Ramos (cell line): ENCODE measurements around the gene METTL6.
"Not testable (repeated sequence)": the region's sequence is repeated elsewhere in the genome, so short reads cannot be mapped to it uniquely, and the experiment has no call there.

ENCODE experiments used
- in situ Hi-C: fragments of 300-500 bp; cut with MboI; formaldehyde crosslinking; loops from one replicate; pipeline ENCODE4 v1.14.3; 2022; ENCODE audit warnings: low sequenced_read_pairs; ENCODE audit not compliant: unreplicated experiment

METTL6 gene

DNA sequence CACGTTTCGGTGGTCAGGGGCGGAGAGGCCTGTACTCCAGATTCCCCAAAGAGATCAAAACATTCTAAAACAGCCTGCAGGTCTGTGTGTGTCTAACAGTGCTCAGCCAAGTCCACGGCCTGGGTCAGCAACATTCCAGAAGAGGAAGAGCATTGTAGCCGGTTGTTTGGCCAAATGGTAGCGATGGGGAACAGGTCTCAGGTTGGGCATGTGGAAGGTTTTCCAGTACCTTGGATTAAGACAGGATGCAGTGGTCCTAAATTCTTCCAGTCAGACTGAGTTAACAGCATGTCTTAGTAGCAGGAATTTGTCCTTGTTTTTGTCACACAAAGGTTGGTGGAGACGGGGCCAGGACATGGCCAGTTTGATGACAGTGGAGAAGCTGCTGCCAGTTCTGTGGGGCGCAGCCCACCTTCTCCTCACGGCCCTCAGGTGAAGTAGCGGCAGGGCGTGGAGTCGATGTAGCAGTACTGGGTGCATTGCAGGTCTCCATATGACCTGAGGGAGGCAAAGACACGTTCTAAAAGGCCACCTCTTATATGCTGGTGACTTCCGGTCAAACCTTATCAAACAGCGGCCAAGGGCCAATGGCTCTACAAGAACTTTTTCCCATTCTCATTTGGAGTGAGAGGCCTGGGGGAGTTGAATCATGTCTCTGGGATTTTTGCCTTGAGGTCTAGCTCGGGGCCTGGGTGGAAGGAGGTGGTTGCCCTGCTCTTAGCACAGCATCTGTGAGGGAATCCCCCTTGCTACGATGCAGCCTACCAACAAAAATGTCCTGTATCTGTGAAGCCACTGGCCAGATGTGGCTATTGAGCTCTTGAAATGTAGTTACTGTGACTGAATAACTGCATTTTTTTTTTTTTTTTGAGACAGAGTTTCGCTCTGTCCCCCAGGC lies 24.1 kb upstream of the METTL6 start:
- in situ Hi-C loops = no loop called here

DNA sequence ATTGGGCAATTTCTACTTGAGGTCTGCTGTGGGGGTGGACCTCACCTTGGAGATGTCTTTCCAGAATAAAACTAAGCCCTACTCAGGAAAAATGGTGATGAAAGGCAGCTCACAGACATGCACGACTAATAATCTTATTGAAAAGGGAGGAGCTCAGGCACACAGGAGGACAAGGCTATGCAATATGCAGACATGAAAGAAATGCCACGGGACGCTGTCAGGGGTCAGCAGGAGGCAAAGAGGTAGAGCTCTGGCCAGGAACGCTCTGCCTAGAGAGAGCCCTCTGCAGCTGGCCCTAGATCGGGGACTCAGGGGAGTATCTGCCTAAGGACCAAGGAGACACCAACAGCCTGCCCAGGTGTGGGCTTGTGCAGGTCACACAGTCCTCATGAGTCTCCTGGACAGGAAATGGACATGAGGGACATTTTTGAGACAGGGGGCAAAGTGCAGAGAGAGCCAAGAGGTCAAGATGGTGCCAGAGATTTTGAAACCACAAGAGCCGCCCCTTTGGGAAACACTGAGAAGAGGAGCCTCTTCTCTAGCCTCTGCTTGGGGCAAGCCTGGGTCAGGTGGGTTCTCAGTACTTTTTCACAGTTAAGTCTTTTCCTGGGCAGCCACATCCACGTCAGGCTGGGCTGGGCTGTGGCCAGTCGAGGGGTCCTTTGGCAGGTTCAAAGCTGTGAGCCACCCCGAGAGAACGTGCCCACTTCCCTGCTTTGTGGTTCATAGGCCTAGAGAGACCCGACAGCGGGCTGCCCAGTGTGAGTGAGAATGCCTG lies 23.3 kb upstream of the METTL6 start:
- in situ Hi-C loops = no loop called here

DNA sequence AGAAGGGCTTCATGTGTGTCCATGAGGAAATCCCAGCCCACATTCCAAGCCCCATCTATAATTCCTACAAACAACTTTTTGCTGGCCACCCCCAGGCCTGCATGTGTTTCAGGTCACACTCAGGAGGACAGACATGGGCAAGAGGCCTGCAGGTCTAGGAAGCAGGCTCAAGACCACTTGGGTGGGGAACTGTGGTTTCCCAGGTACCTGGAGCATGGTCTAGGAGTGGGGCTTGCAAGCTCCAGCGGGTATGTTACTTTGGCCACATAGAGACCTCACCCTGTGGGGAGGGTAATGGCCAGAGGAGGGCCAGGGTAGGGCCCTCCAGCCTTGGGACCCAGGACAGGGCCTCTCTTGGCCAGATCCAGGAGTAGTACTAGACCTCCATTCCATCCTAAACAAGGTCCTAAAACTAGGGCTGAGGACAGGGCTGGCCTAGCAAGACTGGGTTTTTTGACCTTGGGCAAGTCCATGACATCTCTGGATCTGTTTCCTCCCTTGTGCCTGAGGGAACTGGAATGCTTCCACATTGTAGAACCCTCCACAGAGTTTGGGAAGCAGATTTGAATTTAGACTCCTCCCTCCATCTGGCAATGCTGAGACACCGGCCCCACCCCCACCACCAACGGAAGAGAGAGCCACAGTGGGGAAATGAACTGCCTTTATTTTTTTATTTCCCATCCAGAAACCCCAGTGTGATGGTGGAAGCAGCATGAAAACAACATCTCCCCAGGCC lies 22.3 kb upstream of the METTL6 start:
- in situ Hi-C loops = no loop called here

DNA sequence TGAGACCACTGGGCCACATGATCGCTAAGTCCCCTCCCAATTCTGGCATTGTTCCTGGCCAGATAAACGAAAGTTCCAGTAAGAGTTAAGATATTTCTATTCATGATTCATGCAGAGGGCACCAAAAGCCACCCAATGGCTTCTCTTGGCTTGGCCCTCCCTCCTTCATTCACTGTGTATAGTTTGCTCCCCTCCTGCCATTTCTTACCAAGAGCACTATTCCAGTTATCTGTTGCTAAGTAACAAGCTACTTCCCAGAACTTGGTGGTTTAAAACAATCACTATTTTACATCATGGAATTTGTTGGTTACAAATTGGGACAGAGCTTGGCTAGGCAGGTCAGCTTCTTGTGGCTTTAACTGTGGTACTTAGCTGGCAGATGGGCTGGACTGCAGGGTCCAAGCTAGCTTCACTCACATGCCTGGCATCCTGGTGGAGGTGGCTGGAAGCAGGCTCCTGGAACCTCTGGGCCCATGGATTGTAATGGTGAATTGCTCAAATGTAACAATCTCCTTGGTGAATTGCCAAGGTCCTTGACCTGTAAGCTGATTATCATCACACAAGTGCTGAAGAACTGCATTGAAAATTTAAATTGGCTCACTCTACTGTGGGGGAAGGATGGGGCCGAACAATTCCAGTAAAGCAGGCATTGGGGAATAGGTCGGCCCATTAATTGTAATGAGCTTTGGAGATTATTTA lies 16.6 kb upstream of the METTL6 start:
- in situ Hi-C loops = no loop called here

DNA sequence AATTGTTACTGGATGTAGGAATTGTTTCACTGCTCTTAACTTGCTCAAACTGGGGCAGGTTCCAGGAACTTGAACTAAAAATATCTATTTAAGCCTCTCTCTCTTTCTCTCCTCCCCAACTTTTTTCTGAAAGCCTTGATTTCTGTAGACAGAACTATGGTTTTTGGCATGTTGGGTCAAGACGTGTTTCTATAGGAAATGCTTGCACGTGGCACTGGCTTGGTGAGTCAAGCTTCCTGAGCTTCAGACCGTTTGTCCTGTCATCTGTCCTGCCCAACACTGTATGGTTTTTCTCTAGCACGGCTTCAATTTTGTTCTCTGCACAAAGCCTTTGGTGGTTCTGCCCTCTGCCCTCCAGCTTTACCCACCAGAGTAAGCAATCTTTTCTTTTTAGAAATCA lies 13.5 kb upstream of the METTL6 start:
- in situ Hi-C loops = no loop called here

DNA sequence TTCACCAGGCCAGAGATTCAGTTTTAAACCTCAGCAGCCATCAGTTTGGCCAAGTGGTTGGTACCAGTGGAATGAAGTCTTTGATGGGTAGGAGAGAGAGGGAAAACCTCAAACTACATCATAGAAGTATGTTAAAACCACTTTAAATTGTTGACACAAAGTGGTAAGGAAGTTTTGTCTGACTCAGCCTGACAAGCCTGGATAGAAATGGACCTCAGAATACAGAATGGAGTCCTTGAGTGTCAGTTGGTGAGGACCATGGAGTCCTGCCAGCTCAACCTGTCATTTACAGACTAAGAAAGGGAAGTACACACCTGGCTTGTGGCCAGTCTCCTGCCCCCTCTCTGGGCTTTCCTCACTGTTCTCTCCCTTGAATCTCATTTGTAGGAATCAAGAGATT lies 12.1 kb upstream of the METTL6 start:
- in situ Hi-C loops = no loop called here

DNA sequence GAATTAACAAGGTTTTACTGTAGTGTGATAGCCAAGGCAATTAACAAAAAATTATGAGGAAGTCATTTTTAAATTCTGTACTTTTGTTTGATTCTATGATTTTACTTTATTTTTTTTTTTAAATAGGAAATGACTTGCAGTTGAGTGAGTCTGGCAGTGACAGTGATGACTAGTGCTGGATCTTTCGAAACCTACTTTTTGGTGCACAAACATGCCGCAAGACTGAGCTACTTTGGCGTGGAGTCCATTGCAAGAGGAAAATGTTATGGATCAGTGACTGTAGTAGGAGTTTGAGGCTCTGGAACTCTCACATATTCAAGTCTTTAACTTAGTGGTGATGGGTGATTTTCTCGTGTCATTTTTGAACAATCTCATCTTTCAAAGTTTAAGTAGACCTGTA lies 11.6 kb upstream of the METTL6 start:
- in situ Hi-C loops = no loop called here

DNA sequence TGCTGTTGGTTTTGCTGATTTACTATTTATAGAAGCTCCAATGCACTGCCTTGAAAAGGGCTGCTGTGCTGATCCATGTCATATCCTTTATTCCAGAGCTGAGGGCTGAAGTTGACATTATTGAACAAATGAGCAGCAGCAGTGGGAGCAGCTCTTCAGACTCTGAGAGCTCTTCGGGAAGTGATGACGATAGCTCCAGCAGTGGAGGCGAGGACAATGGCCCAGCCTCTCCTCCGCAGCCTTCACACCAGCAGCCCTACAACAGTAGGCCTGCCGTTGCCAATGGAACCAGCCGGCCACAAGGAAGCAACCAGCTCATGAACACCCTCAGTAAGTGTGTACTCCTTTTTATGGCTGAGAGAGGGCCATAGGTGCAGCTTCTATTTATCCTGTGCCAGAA lies 8.9 kb upstream of the METTL6 start:
- in situ Hi-C loops = no loop called here

DNA sequence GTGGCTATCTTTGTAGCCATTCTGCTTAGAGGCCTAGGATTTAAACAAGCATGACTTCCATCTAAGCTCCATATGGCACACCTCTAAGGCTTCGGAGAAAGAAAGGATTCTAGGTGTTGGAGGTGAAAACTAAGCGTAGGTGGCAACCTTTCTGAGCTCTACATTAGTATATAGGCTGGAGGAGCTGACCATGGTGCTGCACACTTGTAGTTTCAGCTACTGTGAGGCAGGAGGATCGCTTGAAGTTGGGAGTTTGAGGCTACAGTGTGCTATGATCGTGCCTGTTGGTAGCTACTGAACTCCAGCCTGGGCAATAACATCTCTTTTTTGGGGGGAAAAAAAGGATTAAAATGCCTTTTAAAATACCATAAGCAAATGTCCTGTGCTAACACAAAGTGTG lies 7.4 kb upstream of the METTL6 start:
- in situ Hi-C loops = no loop called here

DNA sequence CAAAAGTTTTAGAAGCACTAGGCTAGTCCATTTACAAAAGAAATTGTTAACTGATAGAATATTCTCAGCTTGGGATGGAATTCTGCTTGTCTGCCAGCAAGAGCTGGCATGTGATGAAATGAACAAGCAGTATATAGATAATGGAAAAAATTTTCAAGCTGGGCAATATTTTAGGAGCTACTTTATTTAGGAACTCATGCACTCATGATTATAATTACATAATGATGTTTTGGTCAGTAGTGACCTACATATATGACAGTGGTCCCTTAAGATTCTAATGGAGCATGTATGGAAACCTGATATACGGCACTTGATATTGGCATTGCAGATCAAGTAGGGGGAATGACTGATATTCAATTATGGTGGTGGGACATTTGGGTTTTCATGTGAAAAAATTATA lies 6.2 kb upstream of the METTL6 start:
- in situ Hi-C loops = no loop called here

DNA sequence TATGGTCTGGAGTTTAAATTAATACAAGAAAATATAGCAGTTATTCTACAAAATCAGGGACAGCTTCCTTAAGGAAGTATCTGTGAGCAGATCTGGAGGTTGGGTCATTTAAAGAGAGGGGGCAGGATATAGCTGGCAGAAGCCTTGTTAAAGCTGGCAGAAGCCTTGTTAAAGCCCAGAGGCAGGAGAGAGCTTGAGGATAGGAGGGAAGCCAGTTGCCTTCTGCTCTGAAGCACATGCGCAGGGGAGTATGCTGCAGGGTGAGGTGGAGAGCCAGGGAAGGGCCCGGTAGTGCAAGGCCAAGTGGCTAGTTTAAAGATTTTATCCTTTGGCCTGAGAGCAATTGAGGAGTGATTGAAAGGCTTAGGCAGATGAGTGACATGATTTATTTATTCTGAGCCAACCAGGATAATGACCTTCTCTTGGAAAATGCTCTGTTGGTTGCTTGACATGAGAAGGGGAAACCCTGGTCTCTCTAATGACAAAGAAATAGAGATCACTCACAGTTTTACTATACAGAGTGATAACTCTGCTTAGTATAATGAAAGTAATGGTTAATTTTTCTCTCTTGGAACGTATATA lies 4.0 kb upstream of the METTL6 start:
- in situ Hi-C loops = no loop called here

DNA sequence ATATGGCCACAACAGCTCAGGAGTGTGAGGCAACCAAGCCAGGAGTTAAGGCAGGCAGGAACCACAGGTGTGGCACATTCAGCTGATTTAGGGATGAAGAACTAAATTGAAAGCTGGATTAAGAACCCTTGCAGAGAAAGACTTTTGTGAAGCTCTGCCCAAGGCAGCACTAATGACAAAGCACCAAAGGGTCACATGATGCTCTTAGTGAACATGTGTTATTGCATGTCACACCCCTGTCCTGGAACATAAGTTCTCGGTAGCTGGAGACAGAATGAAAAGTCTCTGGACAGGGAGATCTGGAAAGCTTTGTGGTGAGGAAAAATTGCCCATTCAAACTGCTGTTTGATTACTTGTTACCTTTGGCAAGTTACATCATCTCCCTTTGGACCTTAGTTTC lies 3.3 kb upstream of the METTL6 start:
- in situ Hi-C loops = no loop called here

DNA sequence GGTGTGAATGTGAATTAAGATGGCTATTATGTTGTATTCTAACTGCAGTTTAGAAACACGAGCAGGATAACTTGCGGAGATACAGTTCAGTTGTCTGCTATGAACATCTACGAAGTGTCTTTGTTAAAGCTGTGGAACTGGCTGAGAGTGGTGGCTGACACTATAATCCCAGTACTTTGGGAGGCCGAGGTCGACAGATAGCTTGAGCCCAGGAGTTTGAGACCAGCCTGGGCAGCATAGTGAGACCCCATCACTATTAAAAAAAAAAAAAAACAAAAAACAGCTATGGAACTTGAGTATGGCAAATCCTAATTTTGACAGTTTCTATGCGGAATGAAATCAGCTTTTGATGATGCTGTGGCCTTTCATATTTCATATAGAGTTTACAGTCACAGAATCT lies 1.7 kb upstream of the METTL6 start:
- in situ Hi-C loops = no loop called here

DNA sequence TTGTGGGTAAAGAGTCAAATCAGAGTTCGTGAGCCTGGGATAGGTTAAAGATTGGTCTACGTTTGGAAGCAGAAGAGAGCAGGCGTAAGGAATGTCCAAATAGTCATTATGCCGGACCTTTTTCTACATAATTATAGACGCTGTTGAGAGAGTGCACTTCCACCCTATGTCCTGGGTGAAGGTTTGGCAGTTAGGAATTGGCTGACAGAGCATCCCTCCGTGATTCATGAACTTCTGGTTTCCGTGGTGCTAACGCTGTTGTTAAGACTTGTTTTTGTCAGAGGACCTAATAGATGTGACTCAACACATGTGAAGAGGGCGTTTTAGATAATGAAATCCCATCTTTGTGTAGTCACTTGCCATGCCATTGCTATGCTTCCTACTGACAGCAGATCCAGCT lies 1.2 kb upstream of the METTL6 start:
- in situ Hi-C loops = no loop called here

DNA sequence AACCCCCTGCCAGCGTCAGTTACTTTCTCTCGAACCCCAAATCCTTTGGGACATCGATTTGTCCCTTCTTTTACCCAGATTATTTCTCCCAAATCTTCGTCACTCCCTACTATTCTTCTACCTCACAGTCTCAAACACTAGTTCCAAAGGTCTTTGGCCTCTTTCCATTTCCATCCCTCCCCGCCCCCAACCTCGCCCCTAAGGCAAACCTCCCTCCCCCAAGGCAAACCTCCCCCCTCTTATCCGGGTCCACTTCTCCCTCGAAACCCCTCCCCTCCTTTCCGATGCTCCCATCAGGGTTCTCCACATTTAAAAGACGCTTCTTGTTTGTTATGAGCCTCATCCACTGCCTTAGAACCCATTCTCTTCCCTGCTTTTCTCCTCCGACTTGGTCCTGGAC lies 637 bp upstream of the METTL6 start:
- in situ Hi-C loops = no loop called here

DNA sequence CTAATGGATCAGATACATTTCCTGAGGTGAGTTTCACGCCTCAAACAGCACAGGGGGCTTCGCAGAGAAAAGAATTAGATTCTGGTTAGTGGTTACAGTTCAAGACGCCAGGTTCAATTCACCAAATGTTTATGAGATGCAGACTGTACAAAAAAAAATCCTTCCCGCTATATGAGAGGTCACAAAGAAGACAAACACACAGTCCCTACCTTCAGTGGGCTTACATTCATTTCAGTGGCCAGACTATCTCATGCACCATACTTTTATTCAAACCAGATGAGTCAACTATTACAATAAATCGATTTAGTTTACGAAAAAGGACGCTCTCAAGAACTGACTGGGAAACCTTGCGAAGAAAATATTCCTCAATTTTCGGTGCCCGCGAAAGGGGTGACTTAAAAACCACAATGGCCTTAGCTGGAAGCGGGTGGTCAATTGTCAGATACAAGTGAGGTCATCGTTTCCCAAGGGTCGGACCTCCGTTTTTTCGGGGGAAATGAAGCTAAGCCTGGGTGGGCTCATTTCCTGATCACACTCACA lies 695 bp downstream of the METTL6 start:
- in situ Hi-C loops = no loop called here

DNA sequence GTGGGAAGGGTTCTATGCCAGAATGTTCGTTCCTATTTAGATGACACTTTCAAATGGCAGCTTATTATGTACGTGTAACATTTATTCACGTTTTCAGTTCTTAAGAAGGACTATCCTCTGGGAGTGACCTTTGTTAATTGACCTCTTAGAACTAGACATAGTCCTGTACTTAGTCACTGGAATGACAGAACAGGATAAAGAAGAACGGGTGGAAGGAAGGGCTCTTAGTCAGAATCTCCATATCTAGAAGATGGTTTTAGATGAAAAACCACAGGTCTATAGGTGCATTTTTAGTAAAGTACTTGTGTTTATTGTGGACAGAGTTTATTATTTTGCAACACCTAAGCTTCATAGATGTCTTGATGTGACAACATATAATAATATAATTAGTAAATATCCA lies 6.5 kb downstream of the METTL6 start:
- in situ Hi-C loops = no loop called here

DNA sequence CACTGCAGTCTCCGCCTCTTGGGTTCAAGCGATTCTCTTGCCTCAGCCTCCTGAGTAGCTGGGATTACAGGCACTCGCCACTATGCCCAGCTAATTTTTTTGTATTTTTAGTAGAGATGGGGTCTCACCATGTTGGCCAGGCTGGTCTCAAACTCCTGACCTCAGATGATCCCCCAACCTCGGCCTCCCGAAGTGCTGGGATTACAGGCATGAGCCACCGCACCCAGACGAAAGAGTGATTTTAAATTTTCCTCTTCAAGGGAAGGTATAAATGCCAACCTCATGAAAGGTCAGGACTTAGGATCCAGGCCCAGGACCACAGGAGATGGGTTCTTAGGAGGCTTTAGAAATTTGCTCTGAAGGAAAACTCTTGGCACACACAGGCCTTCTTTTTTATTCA lies 16.4 kb downstream of the METTL6 start:
- in situ Hi-C loops = not testable (repeated sequence)

DNA sequence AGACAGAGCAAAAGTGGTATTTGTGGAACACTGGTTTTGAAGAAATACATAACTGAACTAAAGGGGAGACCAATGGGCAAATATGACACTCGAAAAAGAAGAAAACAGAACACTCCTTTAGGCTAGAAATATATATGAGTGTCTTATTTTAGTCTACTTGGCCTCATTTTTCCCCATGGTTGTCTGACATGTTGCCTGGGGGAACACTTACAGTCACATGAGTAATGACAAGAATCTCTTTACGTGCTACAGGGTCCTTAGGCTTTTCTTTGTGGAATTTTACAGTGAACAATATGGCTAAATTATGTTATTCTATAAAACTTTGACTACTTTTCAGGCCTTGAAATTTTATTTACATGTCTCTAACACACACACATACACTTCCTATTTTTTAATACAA lies 17.6 kb downstream of the METTL6 start:
- in situ Hi-C loops = loop anchor here (10.0 kb wide), 1 partner anchor 205 kb away; the partner anchor contains the start of gene CAPN7

DNA sequence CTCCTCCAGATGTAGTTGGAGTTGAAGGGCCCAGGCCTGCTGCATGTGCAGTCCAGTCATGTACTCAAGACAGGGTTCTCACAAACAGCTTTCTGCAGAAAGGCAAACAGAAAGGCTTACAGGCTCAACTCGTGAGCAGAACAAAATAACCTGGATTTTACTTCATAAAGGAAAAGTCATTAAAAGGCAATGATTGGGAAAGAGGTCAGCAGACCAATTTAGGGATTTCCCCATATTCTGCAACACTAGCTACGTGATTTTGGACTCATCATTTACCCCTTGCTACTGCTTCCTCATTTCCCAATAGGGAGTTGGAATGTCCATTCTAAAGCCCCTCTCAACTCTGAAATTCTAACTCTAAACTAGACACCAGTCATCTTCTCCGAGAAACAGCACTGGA lies 18.1 kb downstream of the METTL6 start:
- in situ Hi-C loops = loop anchor here (10.0 kb wide), 1 partner anchor 204 kb away; the partner anchor contains the start of gene CAPN7
